HG02884 (cell line): ENCODE measurements around the gene POFUT1.
"Not testable (repeated sequence)": the region's sequence is repeated elsewhere in the genome, so short reads cannot be mapped to it uniquely, and the experiment has no call there.

Experiments used
- ATAC-seq: cut with Tn5 transposase; IDR thresholded peaks from one replicate; pipeline ENCODE4 v1.9.1; 2021; ENCODE audit warnings: mild to moderate bottlenecking, moderate library complexity; ENCODE audit not compliant: unreplicated experiment

Gene POFUT1

GRCh38 chr20:32207626-32208498, at the start of gene POFUT1, which contains the start of gene PLAGL2:
Gene POFUT1, plus strand, starts transcription at chr20:32207880. Its CDS starts 62 bp downstream, at chr20:32207942.
Gene PLAGL2, minus strand, starts transcription at chr20:32207743. Its CDS starts 5,565 bp downstream, at chr20:32202178.
- ATAC-seq = peak; percentile 83

GRCh38 chr20:32158351-32158750, 49.3 kb upstream of the POFUT1 start:
- ATAC-seq = no peak

- ATAC-seq = no peak
Observed at GRCh38 chr20:32158943-32159660, 48.6 kb upstream of the POFUT1 start.

GRCh38 chr20:32159766-32160221, 47.9 kb upstream of the POFUT1 start:
- ATAC-seq = no peak

- no peak for ATAC-seq
Observed at GRCh38 chr20:32160341-32160740, 47.3 kb upstream of the POFUT1 start.

GRCh38 chr20:32162351-32162750, 45.3 kb upstream of the POFUT1 start:
- no peak for ATAC-seq

GRCh38 chr20:32163951-32164350, 43.7 kb upstream of the POFUT1 start:
- no peak for ATAC-seq

- ATAC-seq = no peak
Observed at GRCh38 chr20:32164984-32165735, 42.5 kb upstream of the POFUT1 start.

- ATAC-seq = no peak
Observed at GRCh38 chr20:32165836-32166545, 41.7 kb upstream of the POFUT1 start.

GRCh38 chr20:32167552-32167951, 40.1 kb upstream of the POFUT1 start:
- no peak for ATAC-seq

- no peak for ATAC-seq
Observed at GRCh38 chr20:32168184-32168910, 39.3 kb upstream of the POFUT1 start.

GRCh38 chr20:32177696-32178095, 30.0 kb upstream of the POFUT1 start:
- not testable (repeated sequence) for ATAC-seq

GRCh38 chr20:32179515-32179914, 28.2 kb upstream of the POFUT1 start:
- no peak for ATAC-seq

- ATAC-seq = no peak
Observed at GRCh38 chr20:32179934-32180333, 27.7 kb upstream of the POFUT1 start.

- no peak for ATAC-seq
Observed at GRCh38 chr20:32181606-32182005, 26.1 kb upstream of the POFUT1 start.

GRCh38 chr20:32183947-32184635, 23.6 kb upstream of the POFUT1 start:
- ATAC-seq = no peak

GRCh38 chr20:32184961-32185603, 22.6 kb upstream of the POFUT1 start:
- no peak for ATAC-seq

- no peak for ATAC-seq
Observed at GRCh38 chr20:32186506-32186905, 21.2 kb upstream of the POFUT1 start.
